Measurements from ENCODE around the gene TLNRD1.
A peak's percentile ranks its signal among the peaks of the same experiment; 100 is the strongest.

Gene TLNRD1

DNA sequence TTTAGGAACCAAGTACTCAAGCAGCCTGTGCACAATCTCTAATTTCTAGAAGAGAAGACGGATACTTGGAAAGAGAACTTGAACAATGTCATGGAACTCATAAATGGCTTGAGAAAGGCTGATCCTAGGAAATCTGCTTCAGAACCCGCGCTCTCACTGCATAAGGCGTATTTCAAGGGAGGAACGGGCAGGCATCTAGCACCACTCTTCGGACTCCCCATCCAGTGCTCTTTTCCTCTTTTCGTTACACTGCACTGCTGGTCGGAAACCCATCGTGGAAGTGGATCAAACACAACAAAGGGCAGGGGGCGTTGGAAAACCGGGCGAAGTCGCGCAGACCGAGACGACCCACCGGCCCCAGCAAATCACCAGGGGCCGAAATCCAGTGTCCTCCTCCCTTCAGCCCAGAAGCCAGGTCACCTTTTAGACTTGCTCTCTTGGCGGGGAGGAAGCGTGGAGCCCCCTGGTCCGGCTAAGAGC is 539 bp upstream of the TLNRD1 start:
- H3K27me3 ChIP-seq (ENCODE audit: control insufficient read depth, insufficient read depth, low read length), result no peaks in the 10 kb centered on the region
- no peaks in the 10 kb centered on the region for H3K79me2 ChIP-seq
- H3K9me3 ChIP-seq (ENCODE audit: control insufficient read depth, low read length), result no peaks in the 10 kb centered on the region
- H3K4me2 ChIP-seq (ENCODE audit: low read length), result peak overlapping the region; percentile 86
- H3K4me3 ChIP-seq (ENCODE audit: low read depth, low read length), result peak overlapping the region; percentile 83
- no peak for TF ChIP-seq CTCF (IDR thresholded peaks at IDR 0.05)
- H3K36me3 ChIP-seq (ENCODE audit: control insufficient read depth, insufficient read depth, low read length), result no peaks in the 10 kb centered on the region
- peak overlapping the region; percentile 94 for H2AFZ ChIP-seq
- H3K4me1 ChIP-seq, result no peaks in the 10 kb centered on the region
- H3K27ac ChIP-seq, result peak overlapping the region; percentile 85
- peak overlapping the region; percentile 37 for H3K9ac ChIP-seq

DNA sequence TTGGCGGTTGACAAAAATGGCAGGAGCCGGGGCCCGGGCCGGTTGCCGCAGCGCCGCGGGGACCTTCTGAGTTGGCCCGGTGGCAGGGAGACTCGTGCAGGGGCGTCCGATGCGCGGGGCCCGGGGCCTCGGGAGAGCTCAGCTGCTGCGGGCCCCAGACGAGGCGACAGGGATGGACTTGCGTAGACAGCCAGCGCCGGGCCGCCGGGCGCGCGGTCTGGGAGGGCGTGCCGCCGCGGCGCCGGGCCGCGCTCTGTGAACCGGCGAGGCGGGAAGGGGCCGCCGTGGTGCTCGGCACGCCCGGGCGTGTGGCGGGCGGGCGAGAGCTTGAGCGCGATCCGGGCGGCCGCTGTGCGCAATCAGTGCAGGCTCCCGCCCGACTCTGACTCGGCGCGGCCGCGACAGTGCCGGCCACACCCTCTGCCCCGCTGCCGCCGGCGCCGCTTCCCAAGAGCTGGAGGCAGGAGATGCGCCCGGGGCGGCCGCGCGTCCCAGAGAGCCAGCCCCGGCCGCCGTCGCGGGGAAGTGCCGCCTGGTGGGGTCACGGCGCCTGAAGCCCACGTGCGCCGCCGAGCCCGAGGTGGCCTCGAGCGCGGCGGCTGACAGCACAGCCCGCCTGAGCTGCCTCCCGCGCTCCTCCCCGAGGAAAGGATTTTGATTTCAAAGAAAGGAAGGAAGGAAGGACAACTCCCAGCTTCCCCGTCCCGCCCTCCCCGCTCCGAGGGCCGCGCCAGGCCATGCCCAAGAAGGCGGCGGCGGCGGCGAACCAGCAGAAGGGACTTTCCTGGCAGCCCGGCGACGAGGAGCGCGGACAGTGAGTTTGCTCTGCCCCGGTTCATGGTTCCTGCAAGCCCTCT is 657 bp downstream of the TLNRD1 start:
- H3K79me2 ChIP-seq, result no peaks in the 10 kb centered on the region
- H3K27ac ChIP-seq, result peak overlapping the region; percentile 85
- peak overlapping the region; percentile 83 for H3K4me3 ChIP-seq (ENCODE audit: low read depth, low read length)
- H3K9ac ChIP-seq, result peak overlapping the region; percentile 46
- H3K36me3 ChIP-seq (ENCODE audit: control insufficient read depth, insufficient read depth, low read length), result no peaks in the 10 kb centered on the region
- H3K9me3 ChIP-seq (ENCODE audit: control insufficient read depth, low read length), result no peaks in the 10 kb centered on the region
- H2AFZ ChIP-seq, result peak overlapping the region; percentile 94
- no peaks in the 10 kb centered on the region for H3K27me3 ChIP-seq (ENCODE audit: control insufficient read depth, insufficient read depth, low read length)
- no peak for TF ChIP-seq CTCF (IDR thresholded peaks at IDR 0.05)
- H3K4me2 ChIP-seq (ENCODE audit: low read length), result peak overlapping the region; percentile 86
- H3K4me1 ChIP-seq, result no peaks in the 10 kb centered on the region

DNA sequence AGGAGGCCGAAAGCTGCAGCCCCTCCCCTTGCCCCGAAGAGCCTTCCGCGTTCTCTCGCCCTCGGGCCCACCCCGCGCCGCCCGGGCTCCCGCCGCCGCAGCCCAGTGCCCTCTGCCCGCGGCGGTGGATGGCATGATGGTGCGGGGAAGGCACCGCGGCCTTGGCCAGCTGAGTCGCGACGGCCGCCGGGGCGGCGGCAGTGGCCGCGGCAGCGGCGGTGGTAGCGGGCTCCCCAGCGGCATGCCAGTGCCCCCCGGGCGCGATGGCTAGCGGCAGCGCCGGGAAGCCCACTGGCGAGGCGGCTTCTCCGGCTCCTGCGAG is 1.2 kb downstream of the TLNRD1 start:
- Histone ChIP-seq H3K79me2 (no peaks in the 10 kb centered on the region), H3K27ac (no peak overlapping the region), H3K9me3 (ENCODE audit: control insufficient read depth, low read length) (no peaks in the 10 kb centered on the region), H3K36me3 (ENCODE audit: control insufficient read depth, insufficient read depth, low read length) (no peaks in the 10 kb centered on the region), H2AFZ (peak overlapping the region; percentile 53), H3K4me2 (ENCODE audit: low read length) (peak overlapping the region; percentile 86), H3K27me3 (ENCODE audit: control insufficient read depth, insufficient read depth, low read length) (no peaks in the 10 kb centered on the region), H3K9ac (no peak overlapping the region), H3K4me1 (no peaks in the 10 kb centered on the region), H3K4me3 (ENCODE audit: low read depth, low read length) (peak overlapping the region; percentile 83)
- TF ChIP-seq CTCF (IDR thresholded peaks at IDR 0.05), result no peak

GRCh38 chr15:81002331-81003096 is 1.8 kb downstream of the TLNRD1 start:
- Histone ChIP-seq H3K4me1 (no peaks in the 10 kb centered on the region), H3K36me3 (ENCODE audit: control insufficient read depth, insufficient read depth, low read length) (no peaks in the 10 kb centered on the region), H3K9ac (no peak overlapping the region), H3K4me3 (ENCODE audit: low read depth, low read length) (peak overlapping the region; percentile 0), H3K9me3 (ENCODE audit: control insufficient read depth, low read length) (no peaks in the 10 kb centered on the region), H3K79me2 (no peaks in the 10 kb centered on the region), H2AFZ (no peak overlapping the region), H3K4me2 (ENCODE audit: low read length) (peak overlapping the region; percentile 86), H3K27ac (no peak overlapping the region), H3K27me3 (ENCODE audit: control insufficient read depth, insufficient read depth, low read length) (no peaks in the 10 kb centered on the region)
- no peak for TF ChIP-seq CTCF (IDR thresholded peaks at IDR 0.05)

All from parathyroid adenoma (tissue), 2 donors.